Activated B cell treated with CpG ODN at 0.5 μM for 24 hours (primary cell): ENCODE results near the gene RHEB. TPM values are rescaled to one million over a fixed set of nuclear protein-coding genes. Genes with fewer than 3 reads are reported as not detected.

Source experiments
- ATAC-seq: fragments of 200-7000 bp; cut with Tn5 transposase; one replicate; pipeline ENCODE4 v1.10.0; 2021; ENCODE audit warnings: low read depth, mild to moderate bottlenecking, moderate library complexity
- CTCF ChIA-PET: fragments of 350-600 bp; sonication (Branson Sonifier 250); formaldehyde crosslinking; loops from one replicate; lab custom pipeline; 2021; ENCODE audit warnings: antibody characterized with exemption; lab: Charles Lee
- POLR2A ChIA-PET: fragments of 350-600 bp; sonication (Branson Sonifier 250); formaldehyde crosslinking; loops from one replicate; lab custom pipeline; 2021; ENCODE audit warnings: antibody characterized with exemption; lab: Charles Lee
- DNase-seq: peaks from one replicate; pipeline ENCODE4 v3.0.0; 2022
- H3K27ac Mint-ChIP-seq: one replicate; pipeline ENCODE4 v1.8.0; 2020; ENCODE audit warnings: mixed read lengths
- H3K27me3 Mint-ChIP-seq: one replicate; pipeline ENCODE4 v1.8.0; 2021; ENCODE audit warnings: mixed read lengths
- H3K36me3 Mint-ChIP-seq: one replicate; pipeline ENCODE4 v1.8.0; 2021; ENCODE audit warnings: low read depth, mixed read lengths
- H3K4me1 Mint-ChIP-seq: one replicate; pipeline ENCODE4 v1.8.0; 2021; ENCODE audit warnings: mixed read lengths
- H3K4me3 Mint-ChIP-seq: one replicate; pipeline ENCODE4 v1.8.0; 2020; ENCODE audit warnings: mild to moderate bottlenecking, mixed read lengths
- H3K9me3 Mint-ChIP-seq: one replicate; pipeline ENCODE4 v1.8.0; 2020; ENCODE audit warnings: mixed read lengths
- intact Hi-C: fragments of 100-400 bp; cut with micrococcal nuclease; formaldehyde crosslinking; loops from one replicate; pipeline ENCODE4 v1.15.1; 2024
- total RNA-seq: library from RNA; stranded (reverse); gene quantifications from 2 replicates; pipeline ENCODE4 v1.2.3, GENCODE V29; 2022
- TF ChIP-seq, protein P1 (sequence below): fragments of 200-600 bp; IDR thresholded peaks from one replicate; pipeline ENCODE4 v1.8.0; 2022; ENCODE audit warnings: antibody characterized with exemption, mild to moderate bottlenecking

The RHEB gene
- total RNA-seq, 1 donor from 2014 or later, result 32.8 TPM

DNA sequence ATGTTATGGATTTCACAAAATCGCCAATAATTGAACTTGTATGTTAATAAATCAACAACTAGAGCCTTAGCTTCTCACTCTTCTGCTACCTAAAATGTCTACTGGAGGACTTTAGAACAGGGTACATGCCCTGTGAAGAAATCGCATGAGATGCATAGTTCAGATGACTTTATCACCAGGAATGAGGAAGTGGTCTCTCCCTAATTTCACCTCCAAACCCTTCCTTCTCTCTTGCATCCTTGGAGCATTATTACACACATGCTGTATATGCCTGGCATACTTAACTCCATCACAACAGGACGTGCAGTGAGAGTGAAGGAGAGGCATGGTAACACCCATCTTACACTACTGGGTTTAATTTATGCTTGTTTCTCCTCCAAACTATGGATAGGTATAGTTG lies 27.8 kb downstream of the RHEB start:
- no peak for DNase-seq
- intact Hi-C loops, result no loop called here
- Mint-ChIP-seq H3K4me1 (peaks cover 21% of the 10 kb centered on the region), H3K4me3 (no peak overlapping the region), H3K27me3 (no peaks in the 10 kb centered on the region), H3K9me3 (no peaks in the 10 kb centered on the region), H3K27ac (no peak overlapping the region), H3K36me3 (peaks cover 42% of the 10 kb centered on the region)
- TF ChIP-seq, protein P1, sequence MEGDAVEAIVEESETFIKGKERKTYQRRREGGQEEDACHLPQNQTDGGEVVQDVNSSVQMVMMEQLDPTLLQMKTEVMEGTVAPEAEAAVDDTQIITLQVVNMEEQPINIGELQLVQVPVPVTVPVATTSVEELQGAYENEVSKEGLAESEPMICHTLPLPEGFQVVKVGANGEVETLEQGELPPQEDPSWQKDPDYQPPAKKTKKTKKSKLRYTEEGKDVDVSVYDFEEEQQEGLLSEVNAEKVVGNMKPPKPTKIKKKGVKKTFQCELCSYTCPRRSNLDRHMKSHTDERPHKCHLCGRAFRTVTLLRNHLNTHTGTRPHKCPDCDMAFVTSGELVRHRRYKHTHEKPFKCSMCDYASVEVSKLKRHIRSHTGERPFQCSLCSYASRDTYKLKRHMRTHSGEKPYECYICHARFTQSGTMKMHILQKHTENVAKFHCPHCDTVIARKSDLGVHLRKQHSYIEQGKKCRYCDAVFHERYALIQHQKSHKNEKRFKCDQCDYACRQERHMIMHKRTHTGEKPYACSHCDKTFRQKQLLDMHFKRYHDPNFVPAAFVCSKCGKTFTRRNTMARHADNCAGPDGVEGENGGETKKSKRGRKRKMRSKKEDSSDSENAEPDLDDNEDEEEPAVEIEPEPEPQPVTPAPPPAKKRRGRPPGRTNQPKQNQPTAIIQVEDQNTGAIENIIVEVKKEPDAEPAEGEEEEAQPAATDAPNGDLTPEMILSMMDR, result no peak
- no peak for ATAC-seq
- ChIA-PET CTCF (no interaction called here), POLR2A (no interaction called here)

DNA sequence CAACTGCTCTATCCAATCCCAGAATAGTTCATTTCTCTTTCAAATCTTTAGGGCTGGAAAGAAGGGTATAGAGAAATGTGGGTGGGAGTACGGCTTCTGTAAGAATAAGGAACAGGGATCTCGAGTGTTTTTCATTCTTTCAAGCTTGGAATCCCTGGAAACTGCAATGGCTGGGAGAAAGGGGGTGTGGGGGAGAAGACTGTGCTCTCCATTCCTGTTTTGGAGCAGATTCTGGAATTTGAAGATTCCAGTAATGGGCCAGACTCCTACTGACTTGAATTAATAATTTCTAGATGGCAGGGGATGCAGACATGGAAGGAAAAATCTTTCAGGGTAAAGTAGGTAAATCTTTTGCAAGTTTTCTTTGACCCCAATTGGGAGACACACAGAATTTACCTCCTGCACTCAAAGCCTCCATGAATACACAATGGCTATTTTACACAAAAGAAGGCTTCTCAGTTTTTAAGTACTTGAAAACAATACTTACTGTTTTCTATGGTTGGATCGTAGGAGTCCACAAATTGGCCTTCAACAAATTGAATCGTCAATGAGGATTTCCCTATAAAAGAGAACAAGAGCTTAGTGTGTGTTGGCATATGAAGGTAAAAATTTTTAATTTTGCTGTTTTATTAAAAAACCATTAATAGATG lies 29.1 kb downstream of the RHEB start:
- ChIA-PET POLR2A (no interaction called here), CTCF (no interaction called here)
- no peak overlapping the region for H3K4me3 Mint-ChIP-seq
- peaks cover 22% of the 10 kb centered on the region for H3K4me1 Mint-ChIP-seq
- H3K36me3 Mint-ChIP-seq, result peaks cover 54% of the 10 kb centered on the region
- H3K27ac Mint-ChIP-seq, result no peak overlapping the region
- ATAC-seq (no peak), DNase-seq (no peak)
- H3K27me3 Mint-ChIP-seq, result no peaks in the 10 kb centered on the region
- H3K9me3 Mint-ChIP-seq, result no peaks in the 10 kb centered on the region
- intact Hi-C loops, result no loop called here
- TF ChIP-seq, protein P1, result no peak

DNA sequence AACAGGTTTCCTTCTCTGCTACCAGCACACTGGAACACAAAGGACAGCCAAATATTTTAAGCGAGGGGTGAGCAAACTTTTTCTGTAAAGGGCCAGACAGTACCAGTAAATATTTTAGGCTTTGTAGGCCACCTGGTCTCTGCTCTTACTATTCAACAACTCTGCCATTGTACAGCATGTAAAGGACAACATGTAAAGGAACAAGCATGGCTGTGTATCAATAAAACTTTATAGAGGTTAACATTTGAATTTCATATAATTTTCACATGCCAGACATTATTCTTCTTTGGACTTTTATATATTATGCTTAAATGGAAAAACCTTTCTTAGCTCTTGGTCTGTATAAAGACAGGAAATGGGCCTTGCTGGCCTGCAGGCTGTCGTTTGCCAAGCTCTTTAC lies 30.2 kb downstream of the RHEB start:
- TF ChIP-seq, protein P1, result no peak
- no peak overlapping the region for H3K27ac Mint-ChIP-seq
- ATAC-seq (no peak), DNase-seq (no peak)
- no peaks in the 10 kb centered on the region for H3K27me3 Mint-ChIP-seq
- H3K9me3 Mint-ChIP-seq, result no peaks in the 10 kb centered on the region
- H3K4me1 Mint-ChIP-seq, result peaks cover 25% of the 10 kb centered on the region
- ChIA-PET CTCF (no interaction called here), POLR2A (no interaction called here)
- H3K4me3 Mint-ChIP-seq, result no peak overlapping the region
- intact Hi-C loops, result no loop called here
- peaks cover 64% of the 10 kb centered on the region for H3K36me3 Mint-ChIP-seq

DNA sequence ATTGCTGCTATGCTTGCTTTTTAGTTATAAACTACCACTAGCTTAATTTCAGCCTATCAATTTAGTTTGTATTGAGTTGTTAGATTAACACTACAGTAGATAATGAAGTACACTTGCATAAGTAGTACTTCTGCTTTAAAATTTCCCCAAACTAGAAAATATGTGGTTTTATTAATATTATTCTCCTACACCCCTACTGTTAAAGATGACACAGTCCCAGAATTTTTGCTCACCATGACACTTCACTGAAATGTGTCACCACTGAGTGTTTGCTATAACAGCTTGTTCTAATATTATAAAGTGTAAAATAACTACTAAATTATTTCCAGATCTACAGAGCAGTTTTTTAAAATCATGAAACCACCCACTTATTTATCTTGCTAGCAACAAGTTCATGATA lies 31.6 kb downstream of the RHEB start:
- CTCF ChIA-PET, result no interaction called here
- TF ChIP-seq, protein P1, result no peak
- Mint-ChIP-seq H3K4me1 (peaks cover 20% of the 10 kb centered on the region), H3K27me3 (no peaks in the 10 kb centered on the region), H3K4me3 (no peak overlapping the region), H3K27ac (no peak overlapping the region), H3K9me3 (no peaks in the 10 kb centered on the region), H3K36me3 (peaks cover 76% of the 10 kb centered on the region)
- ATAC-seq (no peak), DNase-seq (no peak)
- POLR2A ChIA-PET, result no interaction called here
- intact Hi-C loops, result no loop called here

DNA sequence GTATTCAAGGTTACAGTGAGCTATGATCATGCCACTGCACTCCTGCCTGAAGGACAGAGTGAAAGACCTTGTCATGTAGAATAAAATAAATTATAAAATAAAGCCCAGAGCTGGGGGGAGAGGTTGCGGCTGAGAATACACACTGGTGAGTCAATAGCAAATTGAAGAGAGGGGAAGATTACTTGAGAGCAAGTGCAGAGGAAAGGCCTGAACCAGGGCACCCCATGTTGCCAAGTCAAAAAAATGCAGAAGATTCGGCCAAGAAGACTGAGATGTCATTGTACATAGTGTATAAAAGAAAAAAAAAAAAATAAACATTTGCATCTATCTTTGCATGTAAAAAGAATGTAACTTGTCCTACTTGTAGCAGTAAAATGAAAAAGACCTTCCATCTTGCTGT lies 32.5 kb downstream of the RHEB start:
- H3K27ac Mint-ChIP-seq, result no peak overlapping the region
- peaks cover 84% of the 10 kb centered on the region for H3K36me3 Mint-ChIP-seq
- H3K27me3 Mint-ChIP-seq, result no peaks in the 10 kb centered on the region
- intact Hi-C loops, result no loop called here
- no peak for ATAC-seq
- TF ChIP-seq, protein P1, result no peak
- no peak for DNase-seq
- H3K4me3 Mint-ChIP-seq, result no peak overlapping the region
- no peaks in the 10 kb centered on the region for H3K9me3 Mint-ChIP-seq
- ChIA-PET POLR2A (no interaction called here), CTCF (no interaction called here)
- peaks cover 18% of the 10 kb centered on the region for H3K4me1 Mint-ChIP-seq
